Kidney (tissue), 14 donors: ENCODE measurements around the gene GNAI3. TPM values are rescaled to one million over a fixed set of nuclear protein-coding genes. Genes with fewer than 3 reads are reported as not detected.

ENCODE experiments used
- DNase-seq, 5 donors: peaks; one replicate each; pipeline ENCODE4 v3.0.0-alpha.2; 2013 to 2020
- FAIRE-seq: peaks from 2 replicates; lab custom pipeline; 2012; peaks lifted over from hg19 to GRCh38; lab: Jason Lieb, UNC
- H3K27ac ChIP-seq, 2 donors: one replicate each; pipeline ENCODE4 v1.7.0; 2013; ENCODE audit warnings: low read depth in 2 of 2, low read length in 2 of 2, inconsistent platforms in 1 of 2
- H3K27me3 ChIP-seq: one replicate; pipeline ENCODE4 v1.7.1; 2013; ENCODE audit warnings: low read length, inconsistent platforms; ENCODE audit not compliant: control insufficient read depth, insufficient read depth
- H3K36me3 ChIP-seq, 3 donors: one replicate each; pipeline versions ENCODE4 v1.7.0 to v1.7.1; 2013; ENCODE audit warnings: low read length in 3 of 3, control low read depth in 1 of 3, inconsistent platforms in 1 of 3; ENCODE audit not compliant: insufficient read depth in 3 of 3, control insufficient read depth in 2 of 3
- H3K4me1 ChIP-seq, 3 donors: one replicate each; pipeline versions ENCODE4 v1.7.0 to v1.7.1; 2013; ENCODE audit warnings: low read length in 3 of 3, inconsistent platforms in 1 of 3, low read depth in 1 of 3; ENCODE audit not compliant: control insufficient read depth in 2 of 3, insufficient read depth in 2 of 3
- H3K4me3 ChIP-seq, 3 donors: one replicate each; pipeline versions ENCODE4 v1.7.0 to v1.8.1; 2013; ENCODE audit warnings: low read length in 3 of 3, control low read depth in 1 of 3, inconsistent platforms in 1 of 3
- H3K9ac ChIP-seq, 3 donors: one replicate each; pipeline versions ENCODE4 v1.7.0 to v1.7.1; 2013; ENCODE audit warnings: low read length in 3 of 3, control low read depth in 1 of 3, inconsistent platforms in 1 of 3
- H3K9me3 ChIP-seq, 3 donors: one replicate each; pipeline versions ENCODE4 v1.7.0 to v1.7.1; 2013; ENCODE audit warnings: low read length in 3 of 3, control low read depth in 1 of 3, inconsistent platforms in 1 of 3; ENCODE audit not compliant: control insufficient read depth in 2 of 3, insufficient read depth in 1 of 3
- CTCF ChIP-seq: IDR thresholded peaks from 3 replicates; pipeline ENCODE4 v1.5.1; 2012; ENCODE audit warnings: mild to moderate bottlenecking, moderate library complexity, borderline replicate concordance; ENCODE audit not compliant: insufficient read depth; ENCODE audit errors: extremely low read depth
- intact Hi-C: fragments of 100-400 bp; cut with DNase I; formaldehyde crosslinking; loops from one replicate; pipeline ENCODE4 v1.11.1; 2022
- polyA plus RNA-seq: library from polyadenylated mRNA; stranded (reverse); fragments of 350-450 nt; fragmentation: Illumina TruSeq; extraction: RNeasy Lipid Tissue Mini Kit (QIAGEN cat#74804); gene quantifications from one replicate; pipeline ENCODE4 v1.2.3, GENCODE V29; 2014; ENCODE audit warnings: low read depth, low replicate concordance; ENCODE audit not compliant: insufficient read depth
- total RNA-seq: library from RNA; stranded (reverse); fragmentation: NEBNext Ultra II Directional; extraction: Animal tissue kit (Norgen Biotek cat#: 25700); gene quantifications from one replicate; pipeline ENCODE4 v1.2.1, GENCODE V29; 2021
- donor health status: control.
- donor health status: control.
- donor health status: control.
- donor health status: control.
- donor health status: control.
- donor health status: DM: yes; HTN: yes; CAD: no.
- donor health status: Normal renal cell carcinoma (clear cell type).

Gene GNAI3
- total and polyA plus RNA-seq, 2 donors from 2014 or later, result 4.2 to 8.0 TPM

DNA sequence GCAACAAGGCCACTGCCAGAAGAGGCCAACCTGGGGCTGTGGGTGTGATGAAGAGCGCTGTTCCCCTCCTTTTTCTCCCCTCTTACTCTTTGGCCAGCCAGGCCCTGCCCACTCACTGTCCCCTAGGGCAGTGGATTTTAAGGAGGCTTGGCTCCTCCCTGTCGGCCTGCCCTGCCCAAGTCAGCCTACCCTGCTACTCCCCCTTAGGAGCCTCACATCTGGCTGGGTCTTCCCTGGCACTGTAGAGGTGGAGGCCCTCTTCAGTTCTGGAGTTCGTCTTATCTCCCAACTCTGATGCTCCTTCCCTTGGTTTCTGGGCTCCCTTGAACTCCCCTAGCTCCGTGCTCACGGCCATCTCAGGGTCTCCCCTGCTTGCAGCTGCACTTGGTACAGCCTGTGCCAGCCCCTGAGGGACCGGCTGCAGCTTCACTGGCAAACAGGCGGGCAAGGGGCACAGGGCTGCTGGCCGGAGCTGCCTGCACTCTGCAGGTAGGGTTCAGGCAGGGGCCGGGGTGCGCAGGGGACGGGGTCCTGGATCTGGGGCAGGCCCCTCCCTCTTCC, 75.3 kb downstream of the GNAI3 start:
- Histone ChIP-seq H3K4me3 (no peak overlapping the region), H3K36me3 (peaks cover 2 to 20% (median 6%) of the 10 kb centered on the region in 3 donors), H3K9ac (no peak overlapping the region), H3K27me3 (no peaks in the 10 kb centered on the region), H3K4me1 (peaks cover 3 to 34% (median 6%) of the 10 kb centered on the region in 3 donors), H3K27ac (peak overlapping the region in 1 of 2 donors; percentile 22), H3K9me3 (no peaks in the 10 kb centered on the region)
- DNase-seq (peak in 2 of 5 donors; percentile 53 to 69), FAIRE-seq (no peak)
- no peak for TF ChIP-seq CTCF
- intact Hi-C loops, result loop anchor here (10.0 kb wide), 1 partner anchor 89 kb away; the partner anchor contains the start of gene GPR61

- peaks cover 0 to 31% (median under 1%) of the 10 kb centered on the region in 3 donors for H3K4me1 ChIP-seq
- H3K27ac ChIP-seq, result peak overlapping the region in 1 of 2 donors; percentile 22
- peak in 1 of 5 donors; percentile 68 for DNase-seq
These were observed 76.0 kb downstream of the GNAI3 start for GRCh38 chr1:109624201-109625010.

GRCh38 chr1:109625176-109625575, 76.8 kb downstream of the GNAI3 start:
- DNase-seq (peak in 1 of 5 donors; percentile 72), FAIRE-seq (no peak)
- Histone ChIP-seq H3K9me3 (no peaks in the 10 kb centered on the region), H3K4me1 (peaks cover 0 to 25% (median 0%) of the 10 kb centered on the region in 3 donors), H3K27ac (no peak overlapping the region), H3K4me3 (no peak overlapping the region), H3K36me3 (peaks cover 2 to 29% (median 11%) of the 10 kb centered on the region in 3 donors), H3K9ac (no peak overlapping the region), H3K27me3 (no peaks in the 10 kb centered on the region)
- intact Hi-C loops, result loop anchor here (10.0 kb wide), 1 partner anchor 90 kb away; the partner anchor contains the start of gene GPR61
- TF ChIP-seq CTCF, result no peak

More at GRCh38 chr1:109624201-109625010, 76.0 kb downstream of the GNAI3 start:
- Histone ChIP-seq H3K36me3 (peaks cover 2 to 27% (median 11%) of the 10 kb centered on the region in 3 donors), H3K9ac (peak overlapping the region in 1 of 3 donors; percentile 10), H3K9me3 (no peaks in the 10 kb centered on the region), H3K4me3 (no peak overlapping the region), H3K27me3 (no peaks in the 10 kb centered on the region)
- no peak for FAIRE-seq
- TF ChIP-seq CTCF, result no peak
- intact Hi-C loops, result loop anchor here (10.0 kb wide), 1 partner anchor 90 kb away; the partner anchor contains the start of gene GPR61
